NCI-H1048 (cell line): Measurements from ENCODE around the gene ACTN2.
A peak's percentile ranks its signal among the peaks of the same experiment; 100 is the strongest.

ENCODE experiments used
- DNase-seq: peaks from one replicate; lab custom pipeline; 2025; lab: John Stamatoyannopoulos, UW

The ACTN2 gene

DNA sequence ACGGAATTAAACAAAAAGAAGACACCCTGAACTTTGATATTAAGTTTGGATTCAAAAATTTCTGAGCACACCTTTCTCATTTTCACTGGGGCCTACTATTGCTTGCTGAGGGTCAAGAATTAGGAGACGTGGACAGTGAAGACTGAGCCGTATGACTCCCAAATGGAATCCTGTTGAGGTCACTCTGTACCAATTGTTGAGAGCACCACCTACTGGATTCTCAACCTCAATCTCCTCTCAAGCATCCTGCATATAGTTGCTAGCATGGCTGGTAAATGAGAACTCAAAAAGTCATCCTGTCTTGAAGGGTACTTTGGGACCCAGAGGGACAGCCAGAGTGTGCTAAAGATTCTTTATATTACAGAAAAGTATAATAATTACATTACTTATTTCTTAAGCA is 88.6 kb downstream of the ACTN2 start:
- no peak for DNase-seq

GRCh38 chr1:236779312-236779711 is 93.0 kb downstream of the ACTN2 start:
- DNase-seq: no peak

DNA sequence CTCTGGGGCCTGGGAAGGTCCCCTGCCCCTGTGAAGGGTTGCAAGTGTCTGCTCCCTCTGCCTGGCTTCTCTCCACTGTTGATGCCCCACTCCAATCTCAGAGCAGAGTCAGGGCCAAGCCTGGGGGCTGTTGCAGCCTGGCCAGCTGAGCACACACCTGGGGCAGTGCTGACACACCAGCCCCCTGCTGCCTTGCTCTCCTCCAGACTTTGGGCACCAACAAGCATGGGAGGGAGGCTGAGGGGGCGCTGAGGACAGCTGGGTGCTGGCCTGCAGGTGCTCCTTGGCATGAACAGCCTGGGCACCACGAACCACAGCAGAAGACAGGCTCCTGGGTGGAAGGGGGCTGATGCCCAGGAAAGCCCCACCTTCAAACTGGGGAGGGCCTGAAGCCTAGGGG is 99.2 kb downstream of the ACTN2 start:
- DNase-seq: no peak

DNA sequence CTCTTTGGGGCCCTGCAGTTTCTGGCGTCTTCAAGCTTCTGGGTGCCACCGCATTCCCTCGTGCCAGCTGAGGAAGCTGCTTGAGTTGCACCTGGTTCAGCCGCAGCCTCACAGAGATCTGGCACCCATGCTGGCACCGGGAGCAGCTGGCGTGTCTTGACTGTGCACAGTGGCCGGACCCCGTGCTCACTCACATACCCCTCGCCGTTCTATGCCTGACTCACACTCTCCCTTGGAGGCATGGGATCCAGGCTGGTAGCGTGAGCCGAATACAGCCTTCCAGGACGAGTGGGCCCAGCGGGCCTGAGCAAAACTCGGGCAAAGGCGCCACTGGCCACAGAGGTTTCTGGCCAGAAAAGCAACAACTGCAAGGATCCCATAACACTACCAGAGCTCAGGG is 100.2 kb downstream of the ACTN2 start:
- DNase-seq: no peak

DNA sequence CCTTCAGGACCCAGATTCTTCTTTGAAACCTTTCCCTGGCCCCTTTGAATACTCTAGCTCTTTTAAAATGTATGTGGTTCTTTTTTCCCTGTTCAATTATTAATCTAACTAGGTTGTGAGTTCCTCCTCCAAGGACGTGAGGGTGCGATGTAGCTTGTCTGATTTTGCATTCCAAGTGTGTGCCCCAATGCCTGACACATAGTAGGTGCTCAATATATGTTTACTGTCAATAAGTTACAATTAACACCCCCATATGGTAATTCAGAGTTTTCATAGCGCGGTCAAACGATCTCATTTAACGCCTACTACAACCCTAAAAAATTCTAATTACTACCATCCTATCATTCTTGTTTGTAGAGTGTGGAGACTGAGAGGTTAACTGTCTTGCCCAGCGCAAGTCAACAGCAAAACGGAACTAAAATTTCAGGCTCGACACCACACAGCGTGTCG is 108.3 kb downstream of the ACTN2 start:
- no peak for DNase-seq

DNA sequence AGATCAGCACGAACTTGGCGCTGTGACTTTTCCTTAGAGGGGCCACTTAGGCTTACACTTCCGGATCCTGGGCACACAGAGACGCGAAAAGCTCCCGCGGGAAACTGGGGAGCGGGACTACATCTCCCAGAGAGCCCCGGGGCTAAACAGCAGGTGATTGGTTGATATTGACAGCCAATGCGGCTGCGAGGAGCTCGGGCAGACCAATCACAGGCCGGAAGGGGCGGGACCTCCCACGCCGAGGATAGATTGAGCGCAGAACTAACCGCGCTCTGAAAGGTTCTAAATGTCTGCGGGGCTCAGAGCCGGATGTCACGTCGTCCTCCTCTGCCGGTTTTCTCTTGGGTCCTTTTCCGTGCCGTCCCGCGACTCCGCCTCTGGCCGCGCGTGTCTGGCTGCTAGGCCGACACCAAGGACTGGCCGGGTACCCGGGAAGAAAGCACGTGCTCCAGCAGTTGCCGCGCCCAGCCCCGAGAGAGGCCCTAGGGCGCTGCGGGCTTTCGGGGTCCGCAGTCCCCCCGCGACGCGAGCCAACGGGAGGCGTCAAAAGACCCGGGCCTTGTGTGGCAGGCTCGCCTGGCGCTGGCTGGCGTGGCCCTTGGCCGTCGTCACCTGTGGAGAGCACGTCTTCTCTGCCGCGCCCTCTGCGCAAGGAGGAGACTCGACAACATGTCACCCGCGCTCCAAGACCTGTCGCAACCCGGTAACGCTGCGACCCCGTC is 108.9 kb downstream of the ACTN2 start, which contains the start of gene MTR:
MTR (plus strand) TSS at position 258 of the 722 bp plus-strand sequence; CDS start at position 670, 412 bp downstream.
- DNase-seq: peak; percentile 100

DNA sequence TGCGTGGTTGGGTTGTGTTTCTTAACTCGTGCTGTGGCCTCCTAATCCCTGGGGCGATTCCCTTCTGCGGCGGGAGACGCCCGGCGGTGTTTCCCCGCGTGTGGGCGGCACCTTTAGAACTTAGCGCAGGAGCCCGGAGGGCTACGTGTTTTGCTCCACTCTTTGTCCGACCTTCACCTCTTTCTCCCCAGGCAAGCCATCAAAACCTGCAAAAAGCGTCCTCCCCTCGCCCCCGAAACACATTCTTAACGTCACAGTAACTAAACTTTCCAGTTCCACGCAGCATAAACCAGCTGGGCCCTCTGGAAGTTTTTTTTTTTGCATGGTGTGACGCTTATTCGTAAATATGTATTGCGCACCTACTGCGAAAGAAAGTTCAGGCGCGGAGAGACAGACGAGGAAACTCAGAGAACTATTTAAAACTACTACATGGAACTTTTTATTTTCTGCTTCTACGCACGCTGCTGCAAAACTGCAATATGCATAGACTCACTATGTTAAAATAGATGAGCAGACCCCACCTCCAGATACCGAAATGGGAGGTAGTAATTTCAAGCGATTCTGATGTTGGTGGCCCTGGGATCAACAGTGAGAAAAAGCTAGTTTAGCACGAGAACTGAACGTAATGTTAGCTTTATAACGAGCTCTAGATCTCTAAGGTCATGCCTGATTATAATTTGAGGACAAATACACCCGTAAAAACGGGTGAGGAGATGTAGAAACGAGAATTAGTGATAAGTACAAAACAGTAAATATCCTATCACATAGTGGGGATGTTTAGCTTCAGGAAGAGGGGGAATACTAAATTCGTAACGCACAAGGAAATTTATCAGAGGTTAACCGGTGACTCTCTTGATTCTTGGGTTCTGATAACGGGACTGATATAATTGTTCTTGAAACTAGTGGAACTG is 109.7 kb downstream of the ACTN2 start:
- DNase-seq: no peak

- DNase-seq: no peak
These were observed 112.7 kb downstream of the ACTN2 start for GRCh38 chr1:236799001-236799400.

DNA sequence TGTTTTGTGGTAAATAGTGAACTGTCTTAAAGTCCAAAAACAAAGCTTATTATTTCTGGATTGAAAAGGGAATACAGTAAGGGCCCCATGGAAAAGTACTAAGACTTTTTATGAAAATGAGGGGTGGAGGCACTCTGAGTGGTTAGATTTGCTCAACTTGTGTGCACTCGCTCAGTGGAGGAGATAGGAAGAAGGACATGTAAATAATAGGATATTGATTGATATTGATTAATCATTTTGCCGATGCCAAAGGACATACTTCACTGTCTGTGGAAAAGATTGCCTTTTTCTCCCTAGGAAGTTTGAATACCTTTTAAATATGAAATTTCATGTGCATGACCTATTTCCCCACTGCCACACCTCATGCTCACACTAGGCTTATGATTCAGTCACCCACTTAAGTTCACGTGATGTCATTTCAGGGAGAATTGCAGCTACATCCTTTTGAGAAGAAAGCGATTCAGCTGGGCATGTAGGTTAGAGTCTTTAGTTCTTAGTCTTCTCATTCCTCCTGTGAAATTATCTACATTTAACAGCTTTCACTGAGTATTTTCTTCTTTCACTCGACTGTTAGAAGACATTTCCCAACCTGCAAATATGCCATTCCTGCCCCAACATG is 113.8 kb downstream of the ACTN2 start:
- DNase-seq: no peak

- DNase-seq: no peak
These were observed 114.3 kb downstream of the ACTN2 start for GRCh38 chr1:236800623-236801022.

DNA sequence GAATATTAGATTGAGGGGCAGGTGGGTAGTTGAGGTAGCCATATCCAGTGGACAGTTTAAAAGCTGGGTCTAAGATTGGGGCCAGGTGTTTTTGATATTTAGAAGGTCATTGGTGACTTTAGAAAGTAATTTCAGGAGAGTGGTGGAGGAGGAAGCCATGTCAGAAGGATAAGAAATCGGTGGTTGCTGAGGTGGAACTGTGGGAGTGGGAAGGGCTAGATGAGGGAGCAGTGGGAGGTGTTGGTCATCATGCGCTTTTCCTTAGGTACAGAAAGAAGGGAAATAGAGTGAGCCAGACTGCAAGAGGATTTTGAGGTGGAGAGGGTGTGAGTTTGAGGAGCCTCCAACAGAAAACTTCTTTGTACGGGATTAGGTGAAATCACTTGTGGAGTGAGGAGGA is 116.0 kb downstream of the ACTN2 start:
- no peak for DNase-seq

DNA sequence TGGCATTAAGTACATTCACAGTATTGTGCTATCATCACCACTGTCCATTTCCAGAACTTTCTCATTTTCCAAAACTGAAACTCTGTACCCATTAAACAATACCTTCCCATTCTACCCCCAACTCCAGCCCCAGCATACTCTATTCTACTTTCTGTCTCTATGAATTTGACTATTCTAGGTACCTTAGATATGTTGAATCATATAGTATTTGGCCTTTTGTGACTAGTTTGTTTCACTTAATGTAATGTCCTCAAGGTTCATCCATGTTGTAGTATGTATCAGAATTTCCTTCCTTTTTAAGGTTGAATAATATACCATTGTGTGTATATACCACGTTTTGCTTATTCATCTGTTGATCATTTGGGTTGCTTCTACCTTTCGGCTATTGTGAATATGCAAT is 120.3 kb downstream of the ACTN2 start:
- DNase-seq: no peak

- no peak for DNase-seq
These were observed 121.7 kb downstream of the ACTN2 start for GRCh38 chr1:236808005-236808404.

DNA sequence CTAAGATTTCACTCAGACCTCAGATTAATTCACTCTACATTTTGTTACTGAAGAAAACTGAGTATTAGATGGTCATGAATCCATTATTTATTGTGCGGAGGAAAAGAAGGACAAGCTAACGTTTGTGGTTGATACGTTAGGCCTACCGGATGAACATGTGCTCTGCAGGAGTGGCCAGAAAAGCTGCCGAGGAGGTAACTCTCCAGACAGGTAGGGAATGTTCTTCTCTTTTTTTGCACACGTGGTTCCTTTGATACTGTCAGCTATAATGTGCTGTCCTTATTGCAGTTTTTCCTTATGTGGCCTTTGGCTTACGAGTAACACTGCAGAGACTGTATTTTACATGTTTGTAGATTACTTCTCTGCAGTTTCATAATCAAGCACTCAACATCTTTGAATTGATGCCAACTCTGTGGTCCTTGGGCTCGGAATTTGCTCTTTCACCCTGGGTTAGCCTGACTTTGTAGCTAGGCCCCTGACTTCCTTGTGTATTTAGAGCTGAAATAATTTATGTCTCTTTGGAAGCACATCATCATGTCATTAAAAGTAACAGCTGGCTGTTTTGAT is 122.3 kb downstream of the ACTN2 start:
- DNase-seq: no peak

DNA sequence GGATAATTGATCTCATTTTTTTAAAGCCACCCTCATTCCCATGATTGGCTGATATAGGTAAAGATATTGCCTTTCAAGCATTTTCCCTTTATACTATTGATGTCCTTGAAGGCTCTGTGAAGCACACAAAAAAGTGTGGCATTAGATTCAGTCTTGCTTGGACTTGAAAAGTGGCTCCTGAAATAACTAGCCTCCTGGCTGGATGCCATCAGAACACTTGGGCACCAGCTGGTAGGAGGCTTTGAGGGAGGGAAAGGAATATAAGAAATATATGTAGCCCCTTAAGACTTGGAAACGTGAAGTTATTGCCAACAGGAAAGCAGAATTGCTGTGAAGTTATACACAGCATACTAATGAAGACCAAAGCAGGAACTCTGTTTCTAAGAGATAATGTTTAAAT is 122.8 kb downstream of the ACTN2 start:
- DNase-seq: no peak

GRCh38 chr1:236810018-236810417 is 123.7 kb downstream of the ACTN2 start:
- DNase-seq: no peak

DNA sequence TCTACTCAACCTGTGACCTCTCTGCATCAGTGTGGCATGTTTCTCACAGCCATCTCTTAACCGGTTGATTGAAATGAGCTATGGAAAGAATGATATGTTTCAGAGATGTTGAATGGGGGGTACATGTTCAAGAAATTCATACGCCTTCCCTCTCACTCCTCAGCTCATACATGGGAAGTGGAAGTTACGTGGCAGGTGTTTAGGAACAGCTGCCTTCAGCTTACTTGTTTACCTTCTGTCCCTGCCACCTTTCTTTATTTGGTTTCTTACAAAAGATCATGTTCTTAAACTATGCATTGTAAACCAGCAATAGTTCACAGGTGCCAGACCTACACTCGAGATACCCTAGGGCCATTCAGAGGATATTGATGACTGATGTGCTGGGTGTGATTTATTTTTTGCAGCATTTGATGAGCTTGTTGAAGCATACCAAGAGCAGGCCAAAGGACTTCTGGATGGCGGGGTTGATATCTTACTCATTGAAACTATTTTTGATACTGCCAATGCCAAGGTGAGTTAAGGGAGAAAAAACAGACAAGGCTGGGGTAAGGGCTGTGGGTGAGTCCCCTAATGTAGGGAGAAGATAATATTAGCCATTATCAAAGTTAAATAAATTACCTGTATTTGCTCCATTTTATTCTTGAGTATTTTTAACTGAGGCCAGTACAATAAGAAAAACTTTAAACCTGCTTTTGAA is 126.2 kb downstream of the ACTN2 start:
- no peak for DNase-seq
